Endothelial cell of umbilical vein (primary cell): ENCODE data around the gene SLIT1. TPM values are rescaled to one million over a fixed set of nuclear protein-coding genes. Genes with fewer than 3 reads are reported as not detected.

Source experiments
- BruUV-seq: library from RNA; stranded (reverse); fragments of 400-500 nt; replicated peaks from 2 replicates; lab custom pipeline; 2021; lab: Mats Ljungman, UMichigan
- CTCF ChIA-PET: fragments of 300-600, 350-600 bp; sonication (Branson Sonifier 250); formaldehyde crosslinking; loops from one replicate; lab custom pipeline; 2021; ENCODE audit warnings: antibody characterized with exemption, inconsistent platforms; lab: Charles Lee
- POLR2A ChIA-PET: fragments of 300-600, 350-600 bp; sonication (Branson Sonifier 250); formaldehyde crosslinking; loops from one replicate; lab custom pipeline; 2021; ENCODE audit warnings: antibody characterized with exemption, inconsistent platforms; lab: Charles Lee
- DNase-seq: peaks from one replicate; pipeline ENCODE4 v3.0.0-alpha.2; 2011; ENCODE audit warnings: low read depth, low spot score
- FAIRE-seq: peaks from 2 replicates; lab custom pipeline; 2011; peaks lifted over from hg19 to GRCh38; lab: Jason Lieb, UNC
- H2AFZ ChIP-seq: 2 replicates; pipeline ENCODE4 v1.6.0; 2012; ENCODE audit warnings: low read depth, low read length, control low read depth, inconsistent platforms
- H3K27ac ChIP-seq: 2 replicates; pipeline ENCODE4 v1.5.1; 2011; ENCODE audit warnings: low read depth, mild to moderate bottlenecking, control low read depth, low read length, moderate library complexity; ENCODE audit not compliant: insufficient read depth
- H3K27me3 ChIP-seq, 2 experiments: 2 replicates each; pipeline versions ENCODE4 v1.6.0 to v1.6.1; 2011; ENCODE audit warnings: low read length in 2 of 2, mixed read lengths in 1 of 2; ENCODE audit not compliant: control insufficient read depth in 2 of 2, insufficient read depth in 2 of 2
- H3K36me3 ChIP-seq, 2 experiments: 2 replicates in 1 of 2; 3 replicates in 1 of 2; pipeline ENCODE4 v1.5.1; 2011; ENCODE audit warnings: low read length in 2 of 2, mild to moderate bottlenecking in 1 of 2, moderate library complexity in 1 of 2; ENCODE audit not compliant: control insufficient read depth in 2 of 2, insufficient read depth in 2 of 2; ENCODE audit errors: extremely low read depth in 1 of 2
- H3K4me1 ChIP-seq: 3 replicates; pipeline ENCODE4 v1.5.1; 2011; ENCODE audit warnings: mild to moderate bottlenecking, low read length; ENCODE audit not compliant: control insufficient read depth, insufficient read depth; ENCODE audit errors: extremely low read depth
- H3K4me2 ChIP-seq: 2 replicates; pipeline ENCODE4 v1.6.1; 2011; ENCODE audit warnings: low read length, control low read depth, mixed read lengths; ENCODE audit not compliant: insufficient read depth
- H3K4me3 ChIP-seq, 3 experiments: fragments of 200-600 bp in 1 of 3; sonication (generic), shearing (Covaris generic) in 1 of 3; replicated peaks in 1 of 3; 2 replicates each; pipeline ENCODE4 v1.5.1; 2011 to 2016; ENCODE audit warnings: control low read depth in 3 of 3, low read length in 3 of 3, mild to moderate bottlenecking in 2 of 3, inconsistent platforms in 1 of 3, low read depth in 1 of 3, moderate library complexity in 1 of 3; ENCODE audit not compliant: insufficient read depth in 1 of 3
- H3K79me2 ChIP-seq: 2 replicates; pipeline ENCODE4 v1.6.0; 2012; ENCODE audit warnings: low read length, inconsistent platforms; ENCODE audit not compliant: control insufficient read depth, insufficient read depth
- H3K9ac ChIP-seq: replicated peaks from 2 replicates; pipeline ENCODE3; 2011; ENCODE audit warnings: low read length, control low read depth; ENCODE audit not compliant: insufficient read depth; ENCODE audit errors: extremely low read depth
- H3K9me1 ChIP-seq: replicated peaks from 3 replicates; pipeline ENCODE4 v1.6.0; 2011; ENCODE audit warnings: mild to moderate bottlenecking, low read length; ENCODE audit not compliant: control insufficient read depth, insufficient read depth; ENCODE audit errors: extremely low read depth
- H3K9me3 ChIP-seq: replicated peaks from 2 replicates; pipeline ENCODE4 v1.5.1; 2012; ENCODE audit warnings: low read length, inconsistent platforms; ENCODE audit not compliant: control insufficient read depth, insufficient read depth
- H4K20me1 ChIP-seq: replicated peaks from 2 replicates; pipeline ENCODE3; 2011; ENCODE audit warnings: mild to moderate bottlenecking, low read length; ENCODE audit not compliant: control insufficient read depth, insufficient read depth; ENCODE audit errors: extremely low read depth
- CTCF ChIP-seq, 2 donors: IDR thresholded peaks; 1 replicate in 1 of 2; 2 replicates in 1 of 2; pipeline ENCODE4 v1.5.1; 2011; ENCODE audit warnings: low read length in 2 of 2, mild to moderate bottlenecking in 2 of 2, moderate library complexity in 2 of 2, control low read depth in 1 of 2, inconsistent platforms in 1 of 2, low read depth in 1 of 2; ENCODE audit not compliant: insufficient read depth in 1 of 2; ENCODE audit errors: extremely low read depth in 1 of 2
- FOS ChIP-seq: IDR thresholded peaks from 2 replicates; pipeline ENCODE4 v1.6.1; 2011; ENCODE audit warnings: mild to moderate bottlenecking, low read length, moderate library complexity, borderline replicate concordance; ENCODE audit not compliant: insufficient read depth
- JUN ChIP-seq: IDR thresholded peaks from 2 replicates; pipeline ENCODE4 v1.6.1; 2011; ENCODE audit warnings: borderline replicate concordance, low read depth; ENCODE audit not compliant: insufficient read length, insufficient read depth
- POLR2A ChIP-seq: IDR thresholded peaks from 2 replicates; pipeline ENCODE4 v1.6.1; 2012; ENCODE audit warnings: low read depth, mild to moderate bottlenecking, control low read depth, low read length
- dilution Hi-C: fragments of 300-500 bp; cut with MboI; formaldehyde crosslinking; loops from one replicate; pipeline ENCODE4 v1.15.0; 2019; ENCODE audit warnings: low sequenced_read_pairs; ENCODE audit not compliant: extremely low pct_ligation_motif_present
- intact Hi-C: fragments of 100-400 bp; cut with micrococcal nuclease; formaldehyde crosslinking; loops from one replicate; pipeline ENCODE4 v1.10.0; 2022
- polyA plus RNA-seq, 4 experiments: library from polyadenylated mRNA; depleted of rRNA in 3 of 4; stranded (reverse) in 3 of 4; unstranded in 1 of 4; fragments of >200 nt; gene quantifications; 2 replicates each; pipeline versions ENCODE4 v1.2.1 to v1.2.3, GENCODE V29; 2011 to 2012; ENCODE audit warnings: missing spikeins in 1 of 4
- total RNA-seq: library from RNA; stranded (reverse); gene quantifications from 2 replicates; pipeline ENCODE4 v1.2.3, GENCODE V29; 2021

SLIT1 gene
- total and polyA plus RNA-seq, 2 donors (not counting 3 experiments of a cell fraction or from before 2014, with no cell fraction given), result 0.04 to 0.20 TPM

- no TSS peak for BruUV-seq
- intact Hi-C loops, result loop anchor here (1.0 kb wide), 3 partner anchors 24 to 161 kb away; no protein-coding TSS in a partner anchor
- H3K27me3 ChIP-seq, result no peaks in the 10 kb centered on the region
- H3K27ac ChIP-seq, result no peak overlapping the region
- H3K9me1 ChIP-seq, result no peaks in the 10 kb centered on the region
- dilution Hi-C loops, result no loop called here
- peak; percentile 62 for DNase-seq
- no peak overlapping the region for H3K9ac ChIP-seq
- no peaks in the 10 kb centered on the region for H4K20me1 ChIP-seq
- TF ChIP-seq JUN (no peak), CTCF (IDR thresholded peaks at IDR 0.05; ENCODE audit: extremely low read depth in 1 of 2, insufficient read depth in 1 of 2, low read depth in 1 of 2, low read length in 2 of 2) (peak; percentile 43 to 50)
- H3K4me3 ChIP-seq, result no peak overlapping the region
- ChIA-PET CTCF (interaction anchor here (1.2 to 7.1 kb wide), 14 partner anchors 10 to 593 kb away, joined by 3 to 126 read pairs (median 8); no protein-coding TSS in a partner anchor), POLR2A (no interaction called here)
- no peak overlapping the region for H3K4me2 ChIP-seq
- no peaks in the 10 kb centered on the region for H3K36me3 ChIP-seq
- no peaks in the 10 kb centered on the region for H3K4me1 ChIP-seq
- no peaks in the 10 kb centered on the region for H3K79me2 ChIP-seq
- H2AFZ ChIP-seq, result no peak overlapping the region
- H3K9me3 ChIP-seq, result no peaks in the 10 kb centered on the region
- peak; percentile 68 for FAIRE-seq
Measured at GRCh38 chr10:97234400-97234799, 48.6 kb upstream of the SLIT1 start.

GRCh38 chr10:97230146-97230545 is 44.4 kb upstream of the SLIT1 start:
- dilution Hi-C loops, result no loop called here
- Histone ChIP-seq H3K9me1 (no peaks in the 10 kb centered on the region), H3K27me3 (no peaks in the 10 kb centered on the region), H3K36me3 (peaks cover 0 to 2% of the 10 kb centered on the region in 2 experiments), H2AFZ (no peak overlapping the region), H4K20me1 (no peaks in the 10 kb centered on the region), H3K4me1 (no peaks in the 10 kb centered on the region), H3K9ac (no peak overlapping the region), H3K79me2 (no peaks in the 10 kb centered on the region), H3K9me3 (no peaks in the 10 kb centered on the region), H3K4me3 (no peak overlapping the region), H3K4me2 (no peak overlapping the region), H3K27ac (no peak overlapping the region)
- TF ChIP-seq POLR2A, result no peak
- TF ChIP-seq CTCF (IDR thresholded peaks at IDR 0.05; ENCODE audit: extremely low read depth in 1 of 2, insufficient read depth in 1 of 2, low read depth in 1 of 2, low read length in 2 of 2), result no peak
- no peak for TF ChIP-seq JUN
- TF ChIP-seq FOS, result no peak
- CTCF ChIA-PET, result interaction anchor here (1.1 to 2.1 kb wide), 4 partner anchors 20 to 193 kb away, joined by 3 to 11 read pairs (median 5); no protein-coding TSS in a partner anchor
- intact Hi-C loops, result no loop called here
- POLR2A ChIA-PET, result interaction anchor here (1.0 kb wide), 1 partner anchor 12 kb away, joined by 4 read pairs; no protein-coding TSS in a partner anchor
- no TSS peak for BruUV-seq
- DNase-seq (no peak), FAIRE-seq (no peak)
